Karpas-422 (cell line): Measurements from ENCODE around the gene ERBB4. TPM values are rescaled to one million over a fixed set of nuclear protein-coding genes. Genes with fewer than 3 reads are reported as not detected.
"Not testable (repeated sequence)": the region's sequence is repeated elsewhere in the genome, so short reads cannot be mapped to it uniquely, and the experiment has no call there.

Experiments used
- DNase-seq: peaks from one replicate; pipeline ENCODE4 v3.0.0-alpha.2; 2015
- H2AFZ ChIP-seq: fragments of 200-600 bp; sonication (generic); 2 replicates; pipeline ENCODE4 v1.6.1; 2014; ENCODE audit warnings: antibody characterized with exemption, low read length, mixed read lengths
- H3K27ac ChIP-seq: fragments of 200-600 bp; sonication (generic); 2 replicates; pipeline ENCODE4 v1.5.1; 2014; ENCODE audit warnings: mild to moderate bottlenecking, low read length, moderate library complexity
- H3K27me3 ChIP-seq: fragments of 200-600 bp; sonication (generic); 2 replicates; pipeline ENCODE4 v1.6.1; 2014; ENCODE audit warnings: low read length, mixed read lengths
- H3K36me3 ChIP-seq: fragments of 200-600 bp; sonication (generic); 2 replicates; pipeline ENCODE4 v1.6.1; 2014; ENCODE audit warnings: low read length, mixed read lengths; ENCODE audit not compliant: insufficient read depth
- H3K4me1 ChIP-seq: fragments of 200-600 bp; sonication (generic); 2 replicates; pipeline ENCODE4 v1.6.1; 2014; ENCODE audit warnings: mild to moderate bottlenecking, low read length, mixed read lengths
- H3K4me2 ChIP-seq: fragments of 200-600 bp; sonication (generic); 2 replicates; pipeline ENCODE4 v1.6.1; 2014; ENCODE audit warnings: low read length, low read depth, mild to moderate bottlenecking; ENCODE audit not compliant: poor library complexity, severe bottlenecking
- H3K4me3 ChIP-seq: fragments of 200-600 bp; sonication (generic); 2 replicates; pipeline ENCODE4 v1.5.1; 2014; ENCODE audit warnings: mild to moderate bottlenecking, antibody characterized with exemption, low read length, mixed read lengths
- H3K79me2 ChIP-seq: fragments of 200-600 bp; sonication (generic); 2 replicates; pipeline ENCODE4 v1.6.1; 2014; ENCODE audit warnings: mild to moderate bottlenecking, low read length, mixed read lengths
- H3K9ac ChIP-seq: fragments of 200-600 bp; sonication (generic); 2 replicates; pipeline ENCODE4 v1.6.0; 2014; ENCODE audit warnings: low read length
- H3K9me2 ChIP-seq: fragments of 200-600 bp; sonication (generic), shearing (Covaris generic); replicated peaks from 2 replicates; pipeline ENCODE4 v1.6.0; 2014; ENCODE audit warnings: mild to moderate bottlenecking, low read length, moderate library complexity; ENCODE audit not compliant: insufficient read depth
- H3K9me3 ChIP-seq: fragments of 300-700, 200-600 bp; sonication (generic); 2 replicates; pipeline ENCODE4 v1.6.1; 2014; ENCODE audit warnings: low read length, mixed read lengths
- H4K20me1 ChIP-seq: fragments of 200-600 bp; sonication (generic); 2 replicates; pipeline ENCODE4 v1.6.1; 2014; ENCODE audit warnings: mild to moderate bottlenecking, antibody characterized with exemption, low read length, low read depth; ENCODE audit not compliant: insufficient read depth
- total RNA-seq: library from RNA; depleted of rRNA; stranded (reverse); fragments of >200 nt; shearing (Covaris generic); gene quantifications from 2 replicates; pipeline ENCODE4 v1.2.3, GENCODE V29; 2014; ENCODE audit warnings: low replicate concordance

ERBB4 gene
- total RNA-seq, 1 experiment from 2014 or later, result not detected

DNA sequence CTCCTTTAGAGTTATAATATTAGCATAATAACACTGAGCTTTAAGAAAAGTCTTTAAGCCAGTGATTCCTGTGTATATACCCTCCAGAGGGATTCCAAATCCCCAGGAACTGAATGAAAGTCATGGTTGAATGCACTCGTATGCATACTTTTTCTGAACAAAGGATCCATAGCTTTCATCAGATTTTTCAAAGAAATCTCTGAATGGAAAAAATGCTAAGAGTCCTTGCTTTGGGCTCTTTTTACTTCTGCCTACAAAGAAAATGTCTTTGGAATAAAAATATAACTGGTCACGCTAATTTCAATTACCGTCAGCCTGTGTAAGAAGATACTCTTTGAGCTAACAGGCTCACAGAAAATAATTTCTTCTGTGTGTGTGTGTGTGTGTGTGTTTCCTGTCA is 939.5 kb downstream of the ERBB4 start:
- Histone ChIP-seq H3K27ac (no peak overlapping the region), H3K9me3 (peaks cover 4% of the 10 kb centered on the region; the same call in 1 of the 2 replicates), H3K4me3 (no peak overlapping the region), H3K79me2 (no peaks in the 10 kb centered on the region), H2AFZ (no peak overlapping the region), H3K27me3 (no peaks in the 10 kb centered on the region), H3K4me1 (no peaks in the 10 kb centered on the region), H3K9me2 (no peaks in the 10 kb centered on the region), H3K9ac (no peak overlapping the region), H4K20me1 (no peaks in the 10 kb centered on the region), H3K36me3 (no peaks in the 10 kb centered on the region), H3K4me2 (no peak overlapping the region)
- no peak for DNase-seq

DNA sequence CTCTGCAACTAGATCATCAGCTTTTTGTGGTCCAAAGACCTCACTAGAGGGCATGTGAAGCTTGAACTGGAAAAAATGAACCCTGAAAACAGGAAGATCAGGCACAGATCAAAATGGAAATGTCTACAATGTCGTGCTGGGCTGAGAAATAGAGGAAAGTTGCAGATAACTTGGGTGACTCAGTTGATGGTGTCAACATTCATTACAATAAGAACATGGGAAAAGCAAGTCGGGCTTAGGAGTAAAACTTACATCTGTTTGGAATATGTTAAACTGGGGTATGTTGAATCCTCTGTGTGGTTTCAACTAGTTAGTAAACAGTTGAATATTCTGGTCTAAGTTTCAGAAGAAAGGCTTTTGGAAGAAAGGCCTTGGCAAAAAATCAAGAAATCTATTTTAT is 940.4 kb downstream of the ERBB4 start:
- H2AFZ ChIP-seq, result no peak overlapping the region
- no peak overlapping the region for H3K9ac ChIP-seq
- no peaks in the 10 kb centered on the region for H4K20me1 ChIP-seq
- no peak overlapping the region for H3K4me3 ChIP-seq
- no peaks in the 10 kb centered on the region for H3K79me2 ChIP-seq
- no peak for DNase-seq
- H3K36me3 ChIP-seq, result no peaks in the 10 kb centered on the region
- H3K4me2 ChIP-seq, result no peak overlapping the region
- H3K9me2 ChIP-seq, result no peaks in the 10 kb centered on the region
- H3K9me3 ChIP-seq, result peaks cover 4% of the 10 kb centered on the region; the same call in 1 of the 2 replicates
- H3K4me1 ChIP-seq, result no peaks in the 10 kb centered on the region
- no peak overlapping the region for H3K27ac ChIP-seq
- H3K27me3 ChIP-seq, result no peaks in the 10 kb centered on the region

DNA sequence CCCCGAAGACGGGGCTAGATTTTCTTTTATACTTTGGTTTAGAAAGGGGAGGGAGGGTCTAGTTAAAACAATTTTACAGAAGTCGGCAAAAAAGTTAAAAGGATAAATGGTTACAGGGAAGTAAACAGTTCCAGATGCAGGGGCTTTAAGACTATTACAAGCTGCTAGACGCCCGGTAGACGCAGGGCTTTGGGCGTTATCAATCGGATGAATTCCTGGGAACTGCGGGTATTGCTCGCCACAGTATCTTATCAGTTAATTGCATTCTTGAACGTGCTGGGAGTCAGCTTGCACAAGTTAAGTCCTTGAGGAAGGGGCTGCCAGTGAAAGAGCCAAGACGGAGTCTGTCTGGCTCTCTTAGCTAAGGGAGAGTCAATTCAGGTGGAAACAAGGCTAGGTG is 946.6 kb downstream of the ERBB4 start:
- H3K27me3 ChIP-seq, H3K79me2 ChIP-seq, H3K9ac ChIP-seq, H2AFZ ChIP-seq, H4K20me1 ChIP-seq, H3K4me2 ChIP-seq, H3K4me3 ChIP-seq, H3K9me3 ChIP-seq, H3K9me2 ChIP-seq, H3K4me1 ChIP-seq, H3K27ac ChIP-seq, DNase-seq, H3K36me3 ChIP-seq: not testable (repeated sequence)

DNA sequence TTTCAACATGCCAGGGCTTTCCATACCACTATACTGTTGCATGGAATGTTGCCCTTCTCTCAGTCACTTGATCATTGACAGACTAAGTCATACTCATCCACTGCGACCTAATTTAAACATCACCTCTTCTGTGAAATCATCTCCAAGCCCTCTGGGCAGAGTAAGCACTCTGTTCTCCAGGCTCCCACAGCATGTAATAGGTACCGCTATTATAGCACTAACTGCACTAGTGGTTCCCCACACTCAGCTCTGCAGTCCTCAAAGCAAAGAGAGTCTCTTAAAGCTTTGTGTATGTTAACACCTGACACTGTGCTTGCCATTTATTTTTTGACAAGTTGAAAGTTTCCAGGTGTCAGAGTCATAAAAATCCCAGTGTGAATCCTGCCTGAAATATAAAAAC is 947.2 kb downstream of the ERBB4 start:
- DNase-seq, result no peak
- no peaks in the 10 kb centered on the region for H4K20me1 ChIP-seq
- H2AFZ ChIP-seq, result no peak overlapping the region
- H3K27ac ChIP-seq, result no peak overlapping the region
- no peaks in the 10 kb centered on the region for H3K36me3 ChIP-seq
- no peak overlapping the region for H3K4me2 ChIP-seq
- no peak overlapping the region for H3K4me3 ChIP-seq
- H3K9ac ChIP-seq, result no peak overlapping the region
- peaks cover 3% of the 10 kb centered on the region; the same call in 1 of the 2 replicates for H3K9me3 ChIP-seq
- H3K4me1 ChIP-seq, result no peaks in the 10 kb centered on the region
- H3K9me2 ChIP-seq, result no peaks in the 10 kb centered on the region
- H3K79me2 ChIP-seq, result no peaks in the 10 kb centered on the region
- H3K27me3 ChIP-seq, result no peaks in the 10 kb centered on the region

DNA sequence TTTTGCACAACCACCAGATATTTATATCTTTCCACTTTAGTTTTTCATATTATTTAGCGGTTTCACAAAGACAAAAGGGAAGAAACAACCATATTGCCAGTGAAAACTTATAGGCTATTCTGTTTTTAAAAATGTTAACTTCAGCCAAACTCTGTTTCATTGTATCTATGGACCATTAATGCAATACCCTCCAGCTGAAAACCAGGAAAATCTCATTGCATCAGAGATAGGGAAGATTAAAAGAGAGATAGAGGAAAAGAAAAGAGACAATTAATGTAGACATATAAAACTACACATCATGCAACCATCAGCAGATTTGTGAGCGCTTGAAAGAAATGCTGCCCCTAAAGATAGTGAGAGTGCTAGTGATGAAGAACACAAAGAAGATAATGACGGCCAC is 970.2 kb downstream of the ERBB4 start:
- H3K4me1 ChIP-seq, result no peaks in the 10 kb centered on the region
- no peak overlapping the region for H3K4me3 ChIP-seq
- no peak overlapping the region for H3K4me2 ChIP-seq
- no peaks in the 10 kb centered on the region for H3K79me2 ChIP-seq
- no peaks in the 10 kb centered on the region for H3K36me3 ChIP-seq
- H3K27ac ChIP-seq, result no peak overlapping the region
- H3K27me3 ChIP-seq, result no peaks in the 10 kb centered on the region
- H3K9me2 ChIP-seq, result no peaks in the 10 kb centered on the region
- H3K9ac ChIP-seq, result no peak overlapping the region
- no peaks in the 10 kb centered on the region for H4K20me1 ChIP-seq
- no peak overlapping the region for H2AFZ ChIP-seq
- no peaks in the 10 kb centered on the region; the same call in none of the 2 replicates for H3K9me3 ChIP-seq
- no peak for DNase-seq

DNA sequence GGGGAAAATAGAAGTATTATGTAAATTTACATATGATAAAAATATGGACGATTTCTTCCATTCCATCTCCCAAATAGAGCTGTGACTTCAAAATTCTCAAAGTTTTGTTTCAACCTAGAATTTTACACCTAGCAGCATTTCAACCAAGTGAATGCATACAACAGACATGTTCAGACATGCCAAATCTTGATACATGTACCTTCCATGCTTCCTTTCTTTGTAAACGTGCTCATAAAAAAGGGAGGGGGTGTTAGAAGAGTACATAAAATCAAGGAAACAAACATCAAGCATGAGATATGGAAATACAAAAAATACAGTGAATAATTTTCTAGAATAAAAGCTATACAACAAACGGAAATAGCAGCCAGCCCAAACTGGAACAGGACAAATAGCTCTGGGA is 974.2 kb downstream of the ERBB4 start:
- Histone ChIP-seq H3K79me2 (no peaks in the 10 kb centered on the region), H3K9ac (no peak overlapping the region), H3K36me3 (no peaks in the 10 kb centered on the region), H3K4me1 (no peaks in the 10 kb centered on the region), H3K27me3 (no peaks in the 10 kb centered on the region), H3K4me2 (no peak overlapping the region), H4K20me1 (no peaks in the 10 kb centered on the region), H3K27ac (no peak overlapping the region), H3K4me3 (no peak overlapping the region), H3K9me3 (no peaks in the 10 kb centered on the region; the same call in 1 of the 2 replicates), H3K9me2 (no peaks in the 10 kb centered on the region), H2AFZ (no peak overlapping the region)
- no peak for DNase-seq

DNA sequence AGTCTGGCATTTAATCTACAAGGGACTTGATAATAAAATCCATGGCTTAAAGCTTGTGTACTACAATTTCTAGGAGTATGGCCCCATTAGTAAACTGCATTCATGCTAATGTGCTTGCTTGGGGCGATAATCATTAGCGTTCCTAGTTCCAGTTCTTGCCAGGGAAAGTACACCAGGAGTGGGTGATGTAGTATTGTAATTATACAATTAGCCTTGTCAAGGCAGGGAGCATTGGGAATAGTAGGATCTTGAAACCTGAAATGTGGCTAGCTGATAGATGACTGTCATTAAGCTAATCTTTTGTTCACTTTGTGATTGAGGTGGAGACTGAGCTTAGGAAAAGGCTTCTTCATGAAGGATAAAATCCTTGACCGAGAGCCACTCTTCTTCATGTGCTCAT is 993.0 kb downstream of the ERBB4 start:
- no peak overlapping the region for H2AFZ ChIP-seq

DNA sequence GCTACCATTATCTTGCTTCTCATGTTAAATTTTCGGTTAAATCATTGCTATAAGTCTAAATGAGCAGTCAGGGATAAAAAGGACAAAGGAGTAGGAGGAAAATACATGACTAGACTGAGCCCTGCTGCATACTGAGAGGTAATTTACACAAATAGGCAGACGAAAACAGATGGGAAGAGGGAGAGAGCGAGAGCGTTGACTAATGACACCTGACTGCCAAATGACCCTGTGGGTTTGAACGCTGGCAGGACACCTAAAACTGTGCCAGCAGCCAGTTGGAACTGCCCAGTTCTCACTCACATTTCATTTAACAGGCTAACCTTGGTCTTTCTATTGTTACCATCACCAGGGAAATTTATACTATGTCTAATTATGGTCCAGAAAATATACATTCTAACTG is 1004.0 kb downstream of the ERBB4 start:
- Histone ChIP-seq H3K9me3 (no peaks in the 10 kb centered on the region), H3K4me2 (no peak overlapping the region), H3K27ac (no peak overlapping the region), H3K9me2 (no peaks in the 10 kb centered on the region), H3K4me3 (no peak overlapping the region), H2AFZ (no peak overlapping the region), H3K36me3 (no peaks in the 10 kb centered on the region), H4K20me1 (no peaks in the 10 kb centered on the region), H3K9ac (no peak overlapping the region), H3K4me1 (no peaks in the 10 kb centered on the region), H3K27me3 (no peaks in the 10 kb centered on the region), H3K79me2 (no peaks in the 10 kb centered on the region)
- DNase-seq, result no peak

More for the DNA sequence above, 993.0 kb downstream of the ERBB4 start:
- no peak overlapping the region for H3K4me3 ChIP-seq
- H3K27ac ChIP-seq, result no peak overlapping the region
- no peak overlapping the region for H3K4me2 ChIP-seq
- peaks cover 2% of the 10 kb centered on the region; the same call in 1 of the 2 replicates for H3K9me3 ChIP-seq
- H3K9me2 ChIP-seq, result no peaks in the 10 kb centered on the region
- no peaks in the 10 kb centered on the region for H3K79me2 ChIP-seq
- no peaks in the 10 kb centered on the region for H3K36me3 ChIP-seq
- H4K20me1 ChIP-seq, result no peaks in the 10 kb centered on the region
- no peak for DNase-seq
- H3K4me1 ChIP-seq, result no peaks in the 10 kb centered on the region
- no peak overlapping the region for H3K9ac ChIP-seq
- H3K27me3 ChIP-seq, result no peaks in the 10 kb centered on the region

DNA sequence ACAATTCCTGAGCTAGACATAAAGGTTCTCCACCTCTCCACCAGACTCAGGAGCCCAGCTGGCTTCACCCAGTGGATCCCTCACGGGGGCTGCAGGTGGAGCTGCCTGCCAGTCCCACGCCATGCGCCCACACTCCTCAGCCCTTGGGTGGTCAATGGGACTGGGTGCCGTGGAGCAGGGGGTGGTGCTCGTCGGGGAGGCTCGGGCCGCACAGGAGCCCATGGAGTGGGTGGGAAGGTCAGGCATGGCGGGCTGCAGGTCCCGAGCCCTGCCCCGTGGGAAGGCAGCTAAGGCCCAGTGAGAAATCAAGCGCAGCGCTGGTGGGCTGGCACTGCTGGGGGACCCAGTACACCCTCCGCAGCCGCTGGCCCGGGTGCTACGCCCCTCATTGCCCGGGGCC is 1014.4 kb downstream of the ERBB4 start:
- not testable (repeated sequence) for H3K4me3 ChIP-seq, H3K79me2 ChIP-seq, H3K9me2 ChIP-seq, H3K9me3 ChIP-seq, H3K4me1 ChIP-seq, H3K27me3 ChIP-seq, H3K9ac ChIP-seq, DNase-seq, H3K36me3 ChIP-seq, H2AFZ ChIP-seq, H3K27ac ChIP-seq, H3K4me2 ChIP-seq, H4K20me1 ChIP-seq
